Measurements from ENCODE around the gene GET4.
"Not testable (repeated sequence)": the region's sequence is repeated elsewhere in the genome, so short reads cannot be mapped to it uniquely, and the experiment has no call there.

Gene GET4

GRCh38 chr7:871900-872537, 4.3 kb upstream of the GET4 start:
- no peak for DNase-seq

- not testable (repeated sequence) for DNase-seq
Observed at GRCh38 chr7:872685-873084, 3.7 kb upstream of the GET4 start.

DNA sequence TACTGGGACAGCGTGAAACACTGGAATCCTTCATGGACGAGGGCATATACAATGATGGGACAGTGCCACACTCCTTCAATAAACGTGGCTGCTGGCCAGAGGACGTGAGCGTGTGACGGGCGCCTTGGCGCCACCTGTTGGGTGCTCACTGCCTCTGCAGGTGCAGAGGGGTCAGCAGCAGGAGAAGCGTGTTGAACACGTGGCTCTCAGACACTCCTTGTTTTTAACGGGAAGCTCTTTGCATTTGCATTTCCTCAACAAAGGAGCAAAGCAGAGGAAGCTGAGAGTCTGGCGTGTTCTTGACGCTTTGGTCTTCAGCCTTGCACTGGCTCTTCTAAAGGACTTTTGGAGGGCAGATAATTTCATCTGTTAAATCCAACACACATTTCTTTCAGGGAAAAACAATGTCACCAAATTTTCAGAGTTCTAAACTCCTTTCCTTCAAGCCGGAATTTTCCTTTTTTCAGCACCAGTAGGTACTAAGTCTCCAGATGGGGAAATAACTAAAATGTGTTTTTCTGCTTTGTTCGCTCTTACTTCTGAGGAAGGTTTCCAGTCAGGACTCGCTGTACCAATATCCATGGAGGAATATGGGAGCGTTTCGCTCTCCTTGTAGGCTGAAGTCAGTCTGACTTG, 2.9 kb upstream of the GET4 start:
- peak; percentile 75 for DNase-seq

GRCh38 chr7:874031-874749, 2.2 kb upstream of the GET4 start:
- no peak for DNase-seq

DNA sequence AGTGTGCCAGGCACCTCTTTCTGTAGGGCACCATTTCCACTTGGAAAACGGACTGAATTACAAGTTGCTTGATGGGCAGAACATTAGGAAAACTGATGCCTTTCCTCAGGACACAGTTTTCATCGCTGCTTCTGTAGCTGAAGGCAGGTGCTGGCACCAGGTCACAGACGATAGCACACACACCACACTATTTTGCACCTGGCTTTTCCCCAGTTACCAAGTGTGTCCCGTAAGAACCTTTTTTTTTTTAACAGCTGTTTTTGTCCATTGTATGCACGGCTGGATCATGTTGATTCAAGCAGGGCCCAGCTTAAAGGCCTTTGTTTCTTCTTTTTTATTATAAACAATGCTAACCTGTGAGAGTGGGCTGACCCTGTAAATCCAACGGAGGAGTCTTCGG, 1.3 kb upstream of the GET4 start:
- DNase-seq = no peak

- DNase-seq = no peak
Observed at GRCh38 chr7:875476-876076, 778 bp upstream of the GET4 start.

DNA sequence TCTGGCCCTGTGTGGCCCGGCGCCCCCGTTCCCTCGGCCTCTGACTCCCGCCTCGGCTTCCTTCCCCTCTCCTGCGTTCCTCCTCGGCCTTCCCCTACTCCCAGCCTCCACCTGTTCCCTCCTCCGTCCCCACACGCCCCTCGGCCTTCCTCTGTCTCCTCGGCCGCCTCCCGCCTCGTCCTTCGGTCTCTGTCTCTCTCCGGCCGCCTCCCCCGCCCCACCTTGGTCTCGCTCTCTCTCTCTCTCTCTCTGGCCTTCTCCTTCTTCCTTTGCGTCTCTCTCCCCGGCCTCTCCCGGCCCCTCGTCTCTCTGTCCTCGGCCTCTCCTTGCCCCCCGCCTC, 588 bp downstream of the GET4 start:
- DNase-seq = no peak

GRCh38 chr7:877312-878232, 1.2 kb downstream of the GET4 start:
- DNase-seq = no peak

DNA sequence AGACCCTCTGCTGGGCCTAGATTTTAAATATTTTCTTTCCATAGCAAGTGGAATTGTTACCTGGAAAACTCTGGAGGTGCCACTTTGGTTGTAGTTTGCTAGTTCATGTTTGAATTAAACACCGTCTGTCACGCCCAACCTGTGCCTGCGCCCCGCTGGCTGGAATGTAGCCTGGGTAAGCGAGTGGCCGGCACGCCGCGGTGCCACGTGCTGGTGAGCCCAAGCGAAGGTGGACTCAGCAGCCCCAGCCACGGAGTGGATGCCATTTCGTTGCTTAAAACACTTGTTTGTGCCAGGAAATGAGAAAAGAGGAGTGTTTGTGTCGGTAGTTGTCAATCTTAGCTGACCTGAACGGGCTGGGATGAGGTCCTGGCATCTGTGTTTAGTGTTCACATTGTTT, 2.7 kb downstream of the GET4 start:
- DNase-seq = no peak

DNA sequence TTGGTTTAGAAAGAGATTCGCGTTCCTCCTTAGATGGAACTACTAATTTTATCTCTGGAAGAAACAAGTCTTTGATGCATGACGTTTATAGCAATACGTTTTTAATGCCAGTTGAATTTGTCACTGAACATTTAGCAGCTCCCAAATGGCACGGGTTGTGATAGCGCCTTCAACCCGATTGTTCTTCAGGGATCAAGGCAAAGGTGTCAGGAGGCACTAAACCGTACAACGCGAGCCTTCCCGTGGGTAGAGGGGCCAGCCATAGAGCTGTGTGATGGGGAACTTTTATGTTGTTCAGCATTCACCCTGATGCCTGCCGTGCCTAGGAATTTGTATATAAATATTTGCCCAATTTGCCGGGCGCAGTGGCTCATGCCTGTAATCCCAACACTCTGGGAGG, 3.4 kb downstream of the GET4 start:
- no peak for DNase-seq

DNA sequence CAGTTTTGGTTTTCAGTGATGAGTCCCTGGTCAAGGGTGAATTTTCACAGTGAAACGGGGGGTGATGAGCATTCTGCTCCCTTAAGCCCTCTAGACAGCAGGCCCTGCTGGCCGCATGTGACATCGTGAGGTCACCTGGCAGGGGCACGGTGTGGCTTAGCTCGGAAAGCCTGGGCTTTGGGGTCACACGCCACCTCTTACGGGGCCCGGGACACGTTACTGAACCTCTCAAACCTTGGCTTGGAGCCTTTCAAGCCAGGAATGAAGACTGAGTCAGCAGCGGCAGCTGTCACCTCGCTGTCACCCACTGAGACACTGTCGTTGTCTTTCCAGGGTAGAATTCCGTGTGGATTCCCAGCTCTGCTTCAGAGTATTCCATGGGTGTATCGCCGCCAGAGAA, 4.1 kb downstream of the GET4 start:
- DNase-seq = no peak

- DNase-seq = no peak
Observed at GRCh38 chr7:881441-882234, 5.3 kb downstream of the GET4 start.

- no peak for DNase-seq
Observed at GRCh38 chr7:882336-883035, 6.1 kb downstream of the GET4 start.

DNA sequence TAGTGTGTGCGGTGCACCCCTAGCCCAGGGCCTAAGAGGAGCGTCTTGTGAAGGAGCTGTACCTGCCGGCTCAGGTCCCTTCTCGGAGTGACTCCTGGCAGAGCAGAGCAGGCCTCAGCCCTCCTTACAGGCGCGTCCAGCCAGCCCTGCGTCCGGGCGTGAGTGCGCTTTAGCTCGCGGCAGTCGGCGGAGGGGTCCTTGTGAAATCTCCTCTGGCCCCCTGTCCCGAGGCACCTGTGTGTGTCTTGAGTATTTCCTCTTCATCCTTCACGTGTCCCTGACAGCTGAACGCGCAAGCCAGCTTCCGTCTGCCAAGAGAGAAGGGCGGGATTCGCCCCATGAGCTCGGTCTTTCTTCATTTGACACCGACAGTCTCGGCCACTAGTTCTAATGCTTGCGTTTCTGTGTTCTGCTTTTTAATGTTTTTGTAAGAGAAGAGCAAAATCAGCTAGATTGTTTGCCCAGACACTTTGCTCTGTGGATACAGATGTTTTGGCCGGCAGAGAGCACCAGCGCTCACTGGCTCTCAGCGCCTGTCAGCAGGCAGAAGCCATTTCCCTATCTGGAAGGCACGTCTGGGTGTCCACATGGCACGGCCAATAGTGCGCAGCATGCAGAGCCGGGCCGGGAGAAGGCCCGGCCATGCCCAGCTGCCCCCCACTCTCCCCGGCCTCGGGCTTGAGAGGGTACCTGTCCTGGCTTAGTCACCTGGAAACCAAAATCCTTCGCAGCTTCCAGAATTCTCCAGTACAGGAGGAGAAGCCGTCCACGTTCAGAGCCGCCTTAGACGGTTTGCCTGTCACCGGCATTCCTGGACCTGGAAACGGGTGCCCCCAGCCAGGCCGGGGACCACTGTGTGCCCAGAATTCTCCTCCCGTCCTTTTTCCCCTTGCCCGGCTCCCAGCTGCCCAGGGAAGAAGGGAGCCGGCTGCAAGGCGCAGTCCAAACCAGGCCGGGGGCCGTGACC, 7.0 kb downstream of the GET4 start:
- no peak for DNase-seq

- DNase-seq = no peak
Observed at GRCh38 chr7:884191-885003, 8.0 kb downstream of the GET4 start.

DNA sequence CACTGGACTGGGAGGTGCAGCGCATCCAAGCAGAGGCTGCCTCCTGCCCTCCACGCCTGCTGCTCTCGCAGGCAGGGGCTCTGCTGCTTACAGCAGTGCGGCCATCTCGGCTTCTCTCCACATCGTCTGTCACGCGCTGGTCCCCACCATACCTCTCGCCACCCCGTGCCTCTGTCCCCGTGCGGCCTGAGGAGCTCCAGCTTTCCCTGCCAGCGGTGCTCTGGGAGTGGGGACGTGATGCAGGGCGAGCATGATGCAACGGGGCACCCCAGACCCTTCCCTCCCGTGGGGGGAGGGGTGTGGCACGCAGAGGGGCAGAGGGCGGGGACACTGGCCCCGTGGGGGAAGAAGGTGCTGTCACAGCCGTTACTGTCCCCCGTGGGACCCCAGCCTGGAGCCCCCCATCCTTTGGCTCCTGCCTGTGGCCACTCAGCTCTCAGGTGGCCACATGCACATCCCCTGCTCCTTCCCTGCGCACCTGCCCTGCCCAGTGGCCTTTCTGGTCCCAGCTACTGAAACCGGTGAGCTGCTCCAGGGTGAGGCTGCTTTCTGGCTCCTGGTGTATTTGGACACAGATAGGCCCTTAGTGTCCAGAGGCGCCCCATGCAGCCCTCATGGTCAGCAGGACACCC, 9.0 kb downstream of the GET4 start:
- DNase-seq = no peak

DNA sequence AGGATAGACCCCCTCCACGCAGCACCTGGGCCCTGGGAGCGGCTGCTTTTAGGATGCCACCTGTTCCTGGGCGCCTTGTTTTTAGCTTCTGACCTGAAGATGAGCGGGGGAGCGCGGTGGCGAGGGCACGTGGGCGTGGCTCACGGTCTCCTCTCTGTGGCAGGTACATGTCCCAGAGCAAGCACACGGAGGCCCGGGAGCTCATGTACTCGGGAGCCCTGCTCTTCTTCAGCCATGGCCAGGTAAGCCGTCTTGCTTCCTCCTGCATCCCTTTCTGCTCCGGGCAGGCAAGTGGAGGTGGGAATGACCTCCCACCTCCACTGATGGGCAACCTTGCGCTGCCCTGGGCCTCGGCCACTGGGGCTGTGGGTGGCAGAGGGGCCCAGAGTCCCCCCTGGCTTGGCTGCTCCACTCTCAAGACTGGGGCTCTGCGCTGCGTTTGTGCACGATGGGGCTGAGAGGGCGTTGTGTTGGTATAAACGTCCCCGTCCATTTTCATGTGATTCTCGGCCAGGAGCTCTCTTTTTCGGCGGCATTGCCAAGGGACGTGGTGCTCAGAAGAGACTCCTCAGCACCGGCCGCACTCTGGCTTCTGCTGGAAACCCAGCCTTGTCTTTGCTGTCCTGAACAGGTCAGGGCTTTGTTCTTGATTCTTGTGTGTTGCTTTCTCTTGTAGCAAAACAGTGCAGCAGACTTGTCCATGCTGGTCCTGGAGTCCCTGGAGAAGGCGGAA, 9.7 kb downstream of the GET4 start:
- no peak for DNase-seq
